Smooth muscle cell (in vitro differentiated cells): Measurements from ENCODE around the gene GCLC. TPM values are rescaled to one million over a fixed set of nuclear protein-coding genes. Genes with fewer than 3 reads are reported as not detected.
A peak's percentile ranks its signal among the peaks of the same experiment; 100 is the strongest.

ENCODE experiments used
- DNase-seq: peaks from one replicate; lab custom pipeline; 2025; ENCODE audit not compliant: unreplicated experiment; lab: John Stamatoyannopoulos, UW
- H2AFZ ChIP-seq: fragments of 200-600 bp; sonication (generic); 2 replicates; pipeline ENCODE4 v1.6.0; 2016; ENCODE audit warnings: antibody characterized with exemption, low read depth, mild to moderate bottlenecking
- H3F3A ChIP-seq: fragments of 200-600 bp; sonication (generic); 2 replicates; pipeline ENCODE4 v1.6.0; 2017; ENCODE audit warnings: antibody characterized with exemption, low read depth
- H3K27ac ChIP-seq: fragments of 200-600 bp; sonication (generic); 2 replicates; pipeline ENCODE4 v1.5.1; 2016; ENCODE audit warnings: low read depth, mild to moderate bottlenecking
- H3K27me3 ChIP-seq: fragments of 200-600 bp; sonication (generic); 2 replicates; pipeline ENCODE4 v1.6.1; 2016; ENCODE audit warnings: low read depth, mild to moderate bottlenecking
- H3K36me3 ChIP-seq: fragments of 200-600 bp; sonication (generic); 2 replicates; pipeline ENCODE4 v1.5.1; 2016; ENCODE audit warnings: low read depth
- H3K4me1 ChIP-seq: fragments of 200-600 bp; sonication (generic); 2 replicates; pipeline ENCODE4 v1.5.1; 2016; ENCODE audit warnings: low read depth
- H3K4me2 ChIP-seq: fragments of 200-600 bp; sonication (generic); 2 replicates; pipeline ENCODE4 v1.6.0; 2016; ENCODE audit warnings: mild to moderate bottlenecking
- H3K4me3 ChIP-seq: fragments of 200-600 bp; sonication (generic); 2 replicates; pipeline ENCODE4 v1.5.1; 2016; ENCODE audit warnings: mild to moderate bottlenecking
- H3K79me2 ChIP-seq: fragments of 200-600 bp; sonication (generic); 2 replicates; pipeline ENCODE4 v1.6.0; 2016; ENCODE audit warnings: low read depth, mild to moderate bottlenecking
- H3K9ac ChIP-seq: fragments of 200-600 bp; sonication (generic); 2 replicates; pipeline ENCODE4 v1.6.0; 2016; ENCODE audit warnings: low read depth
- H3K9me3 ChIP-seq: fragments of 200-600 bp; sonication (generic); replicated peaks from 2 replicates; pipeline ENCODE4 v1.5.1; 2016; ENCODE audit warnings: low read depth
- H4K20me1 ChIP-seq: fragments of 200-600 bp; sonication (generic); 2 replicates; pipeline ENCODE4 v1.6.0; 2016; ENCODE audit warnings: low read depth
- CTCF ChIP-seq: fragments of 200-600 bp; sonication (generic); IDR thresholded peaks from 2 replicates; pipeline ENCODE4 v1.5.1; 2017; ENCODE audit warnings: borderline replicate concordance, mild to moderate bottlenecking, antibody characterized with exemption; ENCODE audit not compliant: insufficient read depth, poor library complexity, severe bottlenecking
- WGBS: methylation state at CpG from one replicate; pipeline ENCODE4 v1.1.7; 2016; ENCODE audit warnings: low lambda C conversion rate; 5-methylcytosine and 5-hydroxymethylcytosine counted together
- polyA plus RNA-seq: library from polyadenylated mRNA; unstranded; fragments of >200 nt; fragmentation: Nextera tagmentation; extraction: Ambion mirVana; gene quantifications from 2 replicates; pipeline ENCODE4 v1.2.1, GENCODE V29; 2016
- total RNA-seq: library from RNA; depleted of rRNA; stranded (reverse); fragments of >200 nt; gene quantifications from 2 replicates; pipeline ENCODE4 v1.2.3, GENCODE V29; 2014

Gene GCLC
- total and polyA plus RNA-seq, 2 experiments from 2014 or later, result 3.7 to 7.1 TPM

GRCh38 chr6:53494076-53494475 is 50.8 kb downstream of the GCLC start:
- no peaks in the 10 kb centered on the region for H3K79me2 ChIP-seq
- H3K27me3 ChIP-seq, result no peaks in the 10 kb centered on the region
- no peak overlapping the region for H3K9ac ChIP-seq
- no peak overlapping the region for H3K4me3 ChIP-seq
- WGBS, result 93% methylated on average over 4 of the region's 4 CpGs
- no peak for TF ChIP-seq CTCF
- H3F3A ChIP-seq, result peaks cover 3% of the 10 kb centered on the region
- H3K4me2 ChIP-seq, result no peak overlapping the region
- peaks cover 10% of the 10 kb centered on the region for H3K4me1 ChIP-seq
- no peak overlapping the region for H3K27ac ChIP-seq
- no peak for DNase-seq
- H3K36me3 ChIP-seq, result no peaks in the 10 kb centered on the region
- H2AFZ ChIP-seq, result no peak overlapping the region
- no peaks in the 10 kb centered on the region for H3K9me3 ChIP-seq
- no peaks in the 10 kb centered on the region for H4K20me1 ChIP-seq

GRCh38 chr6:53493635-53494025 is 51.3 kb downstream of the GCLC start:
- Histone ChIP-seq H3K9me3 (no peaks in the 10 kb centered on the region), H4K20me1 (no peaks in the 10 kb centered on the region), H3K79me2 (no peaks in the 10 kb centered on the region), H3K9ac (no peak overlapping the region), H3K27ac (no peak overlapping the region), H3K4me1 (peaks cover 10% of the 10 kb centered on the region), H3F3A (peaks cover 3% of the 10 kb centered on the region), H2AFZ (peak overlapping the region; percentile 2), H3K27me3 (no peaks in the 10 kb centered on the region), H3K4me3 (no peak overlapping the region), H3K4me2 (peak overlapping the region; percentile 15), H3K36me3 (no peaks in the 10 kb centered on the region)
- DNase-seq, result no peak
- WGBS, result 87% methylated on average over 2 of the region's 2 CpGs
- no peak for TF ChIP-seq CTCF

GRCh38 chr6:53492860-53493634 is 51.9 kb downstream of the GCLC start:
- Histone ChIP-seq H2AFZ (peak overlapping the region; percentile 2), H4K20me1 (no peaks in the 10 kb centered on the region), H3K4me1 (peaks cover 10% of the 10 kb centered on the region), H3K9me3 (no peaks in the 10 kb centered on the region), H3K4me3 (no peak overlapping the region), H3K9ac (no peak overlapping the region), H3K79me2 (no peaks in the 10 kb centered on the region), H3K4me2 (peak overlapping the region; percentile 15), H3K27ac (no peak overlapping the region), H3F3A (peaks cover 3% of the 10 kb centered on the region), H3K27me3 (no peaks in the 10 kb centered on the region), H3K36me3 (no peaks in the 10 kb centered on the region)
- WGBS, result 37% methylated on average over 11 of the region's 11 CpGs
- DNase-seq, result no peak
- peak; percentile 85 for TF ChIP-seq CTCF

DNA sequence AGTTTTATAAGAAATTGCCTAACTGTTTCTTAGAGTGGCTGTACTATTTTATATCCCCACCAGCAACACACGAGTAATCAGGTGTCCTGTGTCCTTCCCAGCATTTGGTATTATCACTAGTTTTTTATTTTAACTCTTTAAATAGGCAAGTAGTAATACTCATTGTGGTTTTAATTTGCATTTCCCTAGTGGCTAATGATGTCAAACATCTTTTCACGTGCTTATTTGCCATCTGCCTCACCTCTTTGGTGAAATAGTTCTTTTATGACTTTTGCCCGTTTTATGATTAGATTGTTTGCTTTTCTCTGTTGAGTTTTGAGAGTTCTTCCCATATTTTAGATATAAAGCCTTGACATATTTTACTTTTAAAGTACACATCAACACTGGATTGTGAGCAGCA is 57.8 kb downstream of the GCLC start:
- H3F3A ChIP-seq, result no peaks in the 10 kb centered on the region
- no peaks in the 10 kb centered on the region for H3K36me3 ChIP-seq
- H3K9me3 ChIP-seq, result no peaks in the 10 kb centered on the region
- H2AFZ ChIP-seq, result no peak overlapping the region
- H3K4me2 ChIP-seq, result no peak overlapping the region
- no peak overlapping the region for H3K27ac ChIP-seq
- H3K27me3 ChIP-seq, result peaks cover 15% of the 10 kb centered on the region
- TF ChIP-seq CTCF, result no peak
- no peaks in the 10 kb centered on the region for H3K4me1 ChIP-seq
- 60% methylated on average over 3 of the region's 3 CpGs for WGBS
- DNase-seq, result no peak
- H3K79me2 ChIP-seq, result no peaks in the 10 kb centered on the region
- no peaks in the 10 kb centered on the region for H4K20me1 ChIP-seq
- no peak overlapping the region for H3K9ac ChIP-seq
- no peak overlapping the region for H3K4me3 ChIP-seq
